ENCODE measurements around the gene CFAP92. TPM values are rescaled to one million over a fixed set of nuclear protein-coding genes. Genes with fewer than 3 reads are reported as not detected.

CFAP92 gene
- total and polyA plus RNA-seq, 3 donors from 2014 or later, result 16.0 to 62.0 (median 26.7) TPM

- 89 to 94% methylated on average over 8 of the region's 8 CpGs for WGBS, 2 donors
- DNase-seq, result no peak
- intact Hi-C loops (cut with DNase I; ENCODE audit: low total_unique reads), result no loop called here
Measured at GRCh38 chr3:128988286-128988685, 5.6 kb downstream of the CFAP92 start.

GRCh38 chr3:128987302-128988100 is 6.4 kb downstream of the CFAP92 start:
- Histone ChIP-seq H3K9me3 (no peaks in the 10 kb centered on the region), H3K27me3 (no peaks in the 10 kb centered on the region), H3K4me1 (no peaks in the 10 kb centered on the region), H3K4me3 (no peak overlapping the region), H3K27ac (no peak overlapping the region), H3K36me3 (ENCODE audit: low read depth, missing control alignments) (no peaks in the 10 kb centered on the region)
- intact Hi-C loops (cut with DNase I; ENCODE audit: low total_unique reads), result no loop called here
- DNase-seq, result no peak
- WGBS, 2 donors, result 90 to 93% methylated on average over 15 of the region's 15 CpGs
- TF ChIP-seq POLR2A (IDR thresholded peaks at IDR 0.05), result no peak
- no peak for TF ChIP-seq CTCF (IDR thresholded peaks at IDR 0.05)

More at GRCh38 chr3:128988286-128988685, 5.6 kb downstream of the CFAP92 start:
- no peaks in the 10 kb centered on the region for H3K4me1 ChIP-seq
- no peaks in the 10 kb centered on the region for H3K27me3 ChIP-seq
- H3K36me3 ChIP-seq (ENCODE audit: low read depth, missing control alignments), result no peaks in the 10 kb centered on the region
- no peaks in the 10 kb centered on the region for H3K9me3 ChIP-seq
- H3K4me3 ChIP-seq, result no peak overlapping the region
- no peak overlapping the region for H3K27ac ChIP-seq
- TF ChIP-seq POLR2A (IDR thresholded peaks at IDR 0.05), result no peak
- TF ChIP-seq CTCF (IDR thresholded peaks at IDR 0.05), result no peak

GRCh38 chr3:128984596-128984995 is 9.3 kb downstream of the CFAP92 start:
- no peak for DNase-seq
- intact Hi-C loops (cut with DNase I; ENCODE audit: low total_unique reads), result no loop called here
- no peak overlapping the region for H3K4me3 ChIP-seq
- H3K9me3 ChIP-seq, result no peaks in the 10 kb centered on the region
- H3K27ac ChIP-seq, result no peak overlapping the region
- H3K27me3 ChIP-seq, result no peaks in the 10 kb centered on the region
- no peaks in the 10 kb centered on the region for H3K36me3 ChIP-seq (ENCODE audit: low read depth, missing control alignments)
- WGBS, 2 donors, result 86 to 92% methylated on average over 3 of the region's 3 CpGs
- H3K4me1 ChIP-seq, result no peaks in the 10 kb centered on the region
- TF ChIP-seq POLR2A (IDR thresholded peaks at IDR 0.05) (no peak), CTCF (IDR thresholded peaks at IDR 0.05) (no peak)

- 86% methylated on average over 9 of the region's 9 CpGs for WGBS, 2 donors
- no peak overlapping the region for H3K27ac ChIP-seq
- H3K4me1 ChIP-seq, result no peaks in the 10 kb centered on the region
- no peak for TF ChIP-seq POLR2A (IDR thresholded peaks at IDR 0.05)
- peak in 1 of 3 experiments; percentile 10 for TF ChIP-seq CTCF (IDR thresholded peaks at IDR 0.05)
- no peaks in the 10 kb centered on the region for H3K36me3 ChIP-seq (ENCODE audit: low read depth, missing control alignments)
- H3K9me3 ChIP-seq, result no peaks in the 10 kb centered on the region
- no peaks in the 10 kb centered on the region for H3K27me3 ChIP-seq
- DNase-seq, result no peak
- intact Hi-C loops (cut with DNase I; ENCODE audit: low total_unique reads), result no loop called here
- H3K4me3 ChIP-seq, result no peak overlapping the region
Measured at GRCh38 chr3:128983293-128984069, 10.4 kb downstream of the CFAP92 start.

Measured in testis (tissue), 3 donors.